ENCODE measurements around the gene PCED1A.

Gene PCED1A

DNA sequence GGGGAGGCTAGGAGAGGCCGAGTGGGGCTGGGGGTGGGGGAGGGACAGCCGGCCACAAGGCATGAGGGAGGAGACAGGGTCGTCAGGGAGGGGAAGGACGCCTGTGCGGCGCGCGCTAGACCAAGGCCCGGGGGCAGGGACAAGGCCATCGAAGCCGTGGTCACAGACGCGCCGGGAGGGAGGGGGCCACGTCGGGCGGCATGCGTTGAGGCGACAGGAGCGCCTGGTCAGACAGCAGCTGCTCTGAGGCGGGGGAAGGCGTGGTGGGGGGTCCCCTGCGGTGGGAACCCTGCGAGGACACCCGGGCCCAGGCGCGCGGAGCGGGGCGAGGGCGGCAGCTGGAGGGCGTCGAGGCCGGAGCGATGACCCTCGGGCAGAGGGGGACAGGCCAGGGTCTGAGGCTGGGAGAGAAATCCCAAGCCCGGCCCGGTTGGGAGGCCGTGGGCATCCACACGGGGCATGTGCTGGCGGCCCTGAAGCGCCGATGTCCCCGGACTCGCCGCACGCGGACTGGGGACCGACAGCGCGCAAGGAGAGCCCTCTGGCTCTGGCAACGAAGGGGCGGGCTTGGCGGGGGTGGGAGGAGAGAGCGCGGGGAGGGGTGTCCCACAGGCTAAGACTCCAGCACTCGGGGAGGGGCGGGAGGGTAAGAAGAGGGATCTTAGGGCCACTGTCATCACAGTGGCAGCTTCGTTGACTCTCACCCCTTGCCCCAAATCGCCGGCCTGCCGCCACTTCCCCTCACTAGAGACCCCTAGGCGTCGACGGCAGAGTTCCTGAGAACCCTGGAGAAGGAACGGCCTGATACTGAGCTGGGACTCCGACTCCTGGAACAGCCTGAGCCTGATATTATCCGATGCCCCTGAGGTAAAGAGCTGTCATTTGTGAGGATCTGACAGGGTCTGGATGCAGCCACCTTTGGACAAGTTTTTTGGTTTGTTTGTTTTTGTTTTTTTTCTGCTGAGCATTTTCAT lies 19.3 kb downstream of the PCED1A start:
- Histone ChIP-seq H3K4me3 (ENCODE audit: low read length) (no peak overlapping the region), H3K36me3 (replicated peaks; ENCODE audit: insufficient read depth, low read length) (no peaks in the 10 kb centered on the region), H3K27ac (ENCODE audit: low read length) (no peak overlapping the region), H3K9me3 (replicated peaks; ENCODE audit: insufficient read depth, low read length) (no peaks in the 10 kb centered on the region), H4K20me1 (ENCODE audit: insufficient read depth, low read length) (no peaks in the 10 kb centered on the region), H3K9ac (ENCODE audit: low read length) (no peak overlapping the region), H3K4me2 (ENCODE audit: low read depth, low read length) (no peak overlapping the region), H2AFZ (ENCODE audit: low read length) (no peak overlapping the region), H3K4me1 (ENCODE audit: low read length) (no peaks in the 10 kb centered on the region), H3K27me3 (replicated peaks; ENCODE audit: insufficient read depth, low read length) (no peaks in the 10 kb centered on the region), H3F3A (ENCODE audit: insufficient read depth, low read length) (0 out of 2 replicates have a peak, but pooled peaks cover 3% of the 10 kb centered on the region), H3K79me2 (ENCODE audit: low read length) (no peaks in the 10 kb centered on the region), H3K9me2 (replicated peaks; ENCODE audit: insufficient read depth, low read length) (no peaks in the 10 kb centered on the region)
- DNase-seq, result no peak
- TF ChIP-seq, protein P1, sequence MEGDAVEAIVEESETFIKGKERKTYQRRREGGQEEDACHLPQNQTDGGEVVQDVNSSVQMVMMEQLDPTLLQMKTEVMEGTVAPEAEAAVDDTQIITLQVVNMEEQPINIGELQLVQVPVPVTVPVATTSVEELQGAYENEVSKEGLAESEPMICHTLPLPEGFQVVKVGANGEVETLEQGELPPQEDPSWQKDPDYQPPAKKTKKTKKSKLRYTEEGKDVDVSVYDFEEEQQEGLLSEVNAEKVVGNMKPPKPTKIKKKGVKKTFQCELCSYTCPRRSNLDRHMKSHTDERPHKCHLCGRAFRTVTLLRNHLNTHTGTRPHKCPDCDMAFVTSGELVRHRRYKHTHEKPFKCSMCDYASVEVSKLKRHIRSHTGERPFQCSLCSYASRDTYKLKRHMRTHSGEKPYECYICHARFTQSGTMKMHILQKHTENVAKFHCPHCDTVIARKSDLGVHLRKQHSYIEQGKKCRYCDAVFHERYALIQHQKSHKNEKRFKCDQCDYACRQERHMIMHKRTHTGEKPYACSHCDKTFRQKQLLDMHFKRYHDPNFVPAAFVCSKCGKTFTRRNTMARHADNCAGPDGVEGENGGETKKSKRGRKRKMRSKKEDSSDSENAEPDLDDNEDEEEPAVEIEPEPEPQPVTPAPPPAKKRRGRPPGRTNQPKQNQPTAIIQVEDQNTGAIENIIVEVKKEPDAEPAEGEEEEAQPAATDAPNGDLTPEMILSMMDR (IDR thresholded peaks at IDR 0.05; ENCODE audit: low read length), result no peak
- TF ChIP-seq EZH2phosphoT487 (IDR thresholded peaks at IDR 0.05; ENCODE audit: low read length) (no peak), EZH2 (optimal IDR thresholded peaks at IDR 0.05; ENCODE audit: low read depth, low read length) (no peak)

DNA sequence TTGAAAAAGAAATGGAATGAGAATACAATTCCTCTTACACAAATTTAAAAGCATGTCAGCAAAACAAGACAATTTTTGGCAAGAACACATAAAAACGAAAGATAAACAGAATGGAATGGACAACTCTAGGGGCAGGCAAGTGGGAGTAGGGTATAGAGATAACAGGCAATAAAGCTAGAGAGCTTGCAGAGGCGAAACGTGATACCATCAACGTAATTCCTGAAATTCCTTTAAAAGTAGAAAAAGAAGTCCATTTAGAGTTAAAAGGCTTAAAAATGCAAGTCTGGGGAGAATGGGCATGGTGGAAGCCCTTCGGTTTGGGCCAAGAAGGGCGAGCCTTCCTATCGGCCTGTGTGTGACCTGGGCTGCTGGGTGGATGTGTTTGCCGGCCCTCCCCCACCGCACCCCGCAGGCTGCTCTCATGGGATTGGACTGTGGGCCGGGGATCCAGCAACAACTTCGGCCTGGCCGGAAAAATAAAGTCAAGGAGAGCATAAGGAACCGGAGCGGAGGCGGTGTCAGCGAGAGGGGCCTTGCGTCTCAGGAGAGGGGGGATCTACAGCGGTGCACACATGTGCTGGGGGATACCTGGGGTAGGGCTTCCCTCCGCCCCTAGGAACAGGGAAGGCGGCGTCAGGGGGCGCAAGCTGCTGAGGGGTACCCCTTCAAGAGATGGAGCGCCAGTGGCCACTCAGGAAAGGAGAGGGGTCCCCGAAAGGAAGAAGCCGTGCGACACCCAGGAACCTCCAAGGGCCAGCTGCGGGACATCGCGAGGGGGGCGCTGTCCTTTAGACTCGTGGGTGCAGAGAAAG lies 20.2 kb downstream of the PCED1A start:
- TF ChIP-seq EZH2 (optimal IDR thresholded peaks at IDR 0.05; ENCODE audit: low read depth, low read length) (no peak), EZH2phosphoT487 (IDR thresholded peaks at IDR 0.05; ENCODE audit: low read length) (no peak)
- TF ChIP-seq, protein P1 (IDR thresholded peaks at IDR 0.05; ENCODE audit: low read length), result no peak
- Histone ChIP-seq H3K4me3 (ENCODE audit: low read length) (no peak overlapping the region), H3K9ac (ENCODE audit: low read length) (no peak overlapping the region), H3F3A (ENCODE audit: insufficient read depth, low read length) (no peaks in the 10 kb centered on the region), H4K20me1 (ENCODE audit: insufficient read depth, low read length) (no peaks in the 10 kb centered on the region), H3K27ac (ENCODE audit: low read length) (no peak overlapping the region), H2AFZ (ENCODE audit: low read length) (no peak overlapping the region), H3K4me2 (ENCODE audit: low read depth, low read length) (no peak overlapping the region), H3K9me2 (replicated peaks; ENCODE audit: insufficient read depth, low read length) (no peaks in the 10 kb centered on the region), H3K4me1 (ENCODE audit: low read length) (no peaks in the 10 kb centered on the region), H3K36me3 (replicated peaks; ENCODE audit: insufficient read depth, low read length) (no peaks in the 10 kb centered on the region), H3K9me3 (replicated peaks; ENCODE audit: insufficient read depth, low read length) (no peaks in the 10 kb centered on the region), H3K79me2 (ENCODE audit: low read length) (no peaks in the 10 kb centered on the region), H3K27me3 (replicated peaks; ENCODE audit: insufficient read depth, low read length) (no peaks in the 10 kb centered on the region)
- no peak for DNase-seq

DNA sequence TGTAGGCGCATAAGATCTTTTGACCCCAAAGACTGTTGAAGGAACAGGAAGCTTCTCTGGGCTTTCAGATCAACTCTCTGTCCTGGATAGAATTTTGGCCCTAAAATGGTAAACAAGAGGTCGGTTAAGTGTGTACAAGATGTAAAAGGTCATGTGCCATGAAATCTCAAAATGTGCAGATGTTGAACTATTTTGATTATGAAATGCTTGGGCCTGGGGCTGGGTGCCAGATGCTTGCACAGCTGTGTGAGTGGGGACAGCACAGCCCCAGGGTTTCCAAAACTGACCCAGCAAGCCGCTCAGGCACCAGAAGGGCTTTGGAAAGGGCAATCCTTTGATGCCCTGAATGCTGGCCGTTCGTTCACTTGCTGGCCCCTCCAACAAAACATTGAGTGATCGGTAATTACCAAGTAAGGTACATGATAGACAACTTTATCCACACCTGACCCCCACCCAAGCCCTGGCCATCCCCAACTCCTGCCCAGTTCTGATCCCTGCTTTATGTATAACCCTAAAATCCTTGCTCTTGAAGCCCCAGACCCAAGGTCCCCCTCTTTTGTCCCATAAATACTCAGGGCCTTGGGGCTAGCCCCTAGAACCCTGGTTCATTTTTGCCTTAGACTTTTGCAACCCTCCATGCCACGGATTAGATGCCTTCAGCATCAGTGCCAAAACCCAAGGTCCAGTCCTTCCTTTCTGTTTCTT lies 22.4 kb downstream of the PCED1A start:
- TF ChIP-seq EZH2phosphoT487 (IDR thresholded peaks at IDR 0.05; ENCODE audit: low read length), result no peak
- no peak for TF ChIP-seq EZH2 (optimal IDR thresholded peaks at IDR 0.05; ENCODE audit: low read depth, low read length)
- TF ChIP-seq, protein P1 (IDR thresholded peaks at IDR 0.05; ENCODE audit: low read length), result no peak
- no peak overlapping the region for H3K27ac ChIP-seq (ENCODE audit: low read length)
- H4K20me1 ChIP-seq (ENCODE audit: insufficient read depth, low read length), result no peaks in the 10 kb centered on the region
- no peak overlapping the region for H3K9ac ChIP-seq (ENCODE audit: low read length)
- no peaks in the 10 kb centered on the region for H3K4me1 ChIP-seq (ENCODE audit: low read length)
- no peak overlapping the region for H3K4me3 ChIP-seq (ENCODE audit: low read length)
- no peak for DNase-seq
- H3K27me3 ChIP-seq (replicated peaks; ENCODE audit: insufficient read depth, low read length), result no peaks in the 10 kb centered on the region
- no peaks in the 10 kb centered on the region for H3K36me3 ChIP-seq (replicated peaks; ENCODE audit: insufficient read depth, low read length)
- no peak overlapping the region for H2AFZ ChIP-seq (ENCODE audit: low read length)
- no peak overlapping the region for H3K4me2 ChIP-seq (ENCODE audit: low read depth, low read length)
- H3K9me3 ChIP-seq (replicated peaks; ENCODE audit: insufficient read depth, low read length), result no peaks in the 10 kb centered on the region
- no peaks in the 10 kb centered on the region for H3K79me2 ChIP-seq (ENCODE audit: low read length)
- H3F3A ChIP-seq (ENCODE audit: insufficient read depth, low read length), result no peaks in the 10 kb centered on the region
- no peaks in the 10 kb centered on the region for H3K9me2 ChIP-seq (replicated peaks; ENCODE audit: insufficient read depth, low read length)

All from MM.1S (cell line).